ENCODE measurements around the gene MROH9.

The MROH9 gene

GRCh38 chr1:170964506-170964905 is 29.2 kb downstream of the MROH9 start:
- DNase-seq = no peak

DNA sequence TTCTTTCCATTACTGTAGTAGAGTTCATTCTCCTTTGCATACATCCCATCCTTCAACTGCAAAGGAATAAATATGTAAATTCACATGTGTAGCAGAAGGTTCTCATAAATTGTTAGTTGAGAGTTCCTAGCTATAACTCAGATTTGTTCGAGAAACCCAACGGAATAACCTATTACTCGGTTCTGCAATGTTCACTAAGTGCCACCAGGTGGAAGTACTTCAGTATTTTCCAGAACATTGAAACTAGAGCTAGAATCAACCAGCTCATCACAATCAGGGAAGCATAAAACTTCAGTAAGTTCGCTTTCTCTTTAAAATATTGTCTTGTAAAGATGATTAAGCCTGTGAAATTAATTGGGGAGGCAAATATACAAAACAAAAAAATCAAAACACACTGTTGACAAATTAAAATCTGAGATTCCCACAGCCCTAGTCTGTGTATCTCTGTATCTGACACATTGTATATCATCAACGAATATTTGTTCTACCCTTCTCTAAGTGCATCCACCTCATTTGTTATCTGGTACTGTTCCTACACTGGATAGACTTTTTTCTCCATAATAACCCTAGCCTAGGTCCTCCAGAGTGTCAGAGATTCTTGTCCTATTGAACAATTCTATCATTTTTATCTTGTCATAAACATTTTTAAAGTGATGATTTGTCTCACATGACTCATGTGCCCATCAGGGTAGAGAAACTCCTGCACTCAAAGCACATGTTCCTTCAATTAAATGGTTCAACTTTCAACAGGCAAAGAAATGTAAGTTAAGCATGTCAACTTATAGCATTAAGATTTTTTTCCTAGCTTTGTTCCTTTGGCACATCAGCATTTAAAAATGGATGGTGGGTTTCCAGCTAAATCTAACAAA is 31.9 kb downstream of the MROH9 start:
- DNase-seq = peak in 5 of 56 donors; percentile 0 to 15 (median 1)

GRCh38 chr1:170970256-170970655 is 34.9 kb downstream of the MROH9 start:
- no peak for DNase-seq

DNA sequence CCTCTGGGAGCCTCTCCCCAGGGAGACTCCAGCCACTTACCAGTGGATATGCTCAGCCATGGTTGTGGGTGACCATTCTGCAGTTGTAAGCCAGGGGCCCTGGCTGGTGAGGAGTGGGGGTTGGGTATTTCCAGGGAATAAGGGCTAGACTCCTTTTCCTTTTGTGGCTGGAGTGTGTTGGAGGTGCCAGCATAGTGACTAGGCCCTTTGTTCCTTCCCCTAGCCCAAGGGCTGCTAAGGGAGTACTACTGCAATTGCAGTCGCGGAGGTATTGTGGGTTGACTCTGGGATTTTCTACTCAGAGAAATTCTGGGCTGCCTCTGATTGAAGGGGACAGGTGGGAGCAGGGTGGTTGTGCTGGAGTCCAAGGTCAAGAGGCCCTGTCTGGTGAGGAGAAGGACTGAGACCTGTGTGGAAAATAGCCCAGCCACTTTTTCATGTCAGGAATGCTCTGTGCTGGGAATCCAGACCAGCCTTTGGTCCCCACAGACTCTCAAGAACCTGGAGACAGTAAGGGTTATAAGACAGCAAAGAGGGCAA is 43.1 kb downstream of the MROH9 start:
- DNase-seq = no peak

DNA sequence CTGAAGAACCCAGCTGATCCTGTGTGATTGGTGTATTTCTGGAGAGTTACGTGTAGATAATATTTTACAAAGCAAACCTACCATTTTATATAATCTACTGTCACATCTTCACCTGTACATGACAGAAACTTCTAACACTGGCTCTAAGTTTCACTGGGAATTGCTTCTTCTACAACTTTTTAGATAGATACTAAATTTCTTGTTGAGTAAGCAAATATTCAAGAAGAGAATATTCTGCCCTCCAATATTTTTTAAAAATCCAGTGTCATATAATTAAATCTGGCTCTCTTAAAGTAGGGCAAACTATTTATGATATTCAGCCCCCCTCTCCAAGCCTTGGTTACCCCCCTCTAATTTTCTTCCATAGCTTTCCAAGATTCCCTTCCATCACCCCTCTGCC is 50.1 kb downstream of the MROH9 start:
- no peak for DNase-seq

DNA sequence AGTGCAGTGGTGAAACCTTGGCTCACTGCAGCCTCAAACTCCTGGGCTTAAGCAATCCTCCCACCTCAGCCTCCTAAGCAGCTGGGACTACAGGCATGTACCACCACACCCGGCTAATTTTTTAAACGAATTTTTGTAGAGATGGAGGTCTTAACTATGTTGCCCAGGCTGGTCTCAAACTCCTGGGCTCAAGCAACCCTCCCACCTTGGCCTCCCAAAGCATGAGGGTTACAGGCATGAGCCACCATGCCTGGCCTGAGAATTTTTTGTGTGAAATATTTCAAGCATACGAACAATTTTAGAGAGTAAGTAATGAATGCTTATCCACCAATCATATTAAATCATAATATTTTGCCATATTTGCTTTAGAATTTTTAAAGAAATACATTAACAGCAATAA is 51.6 kb downstream of the MROH9 start:
- DNase-seq = no peak

DNA sequence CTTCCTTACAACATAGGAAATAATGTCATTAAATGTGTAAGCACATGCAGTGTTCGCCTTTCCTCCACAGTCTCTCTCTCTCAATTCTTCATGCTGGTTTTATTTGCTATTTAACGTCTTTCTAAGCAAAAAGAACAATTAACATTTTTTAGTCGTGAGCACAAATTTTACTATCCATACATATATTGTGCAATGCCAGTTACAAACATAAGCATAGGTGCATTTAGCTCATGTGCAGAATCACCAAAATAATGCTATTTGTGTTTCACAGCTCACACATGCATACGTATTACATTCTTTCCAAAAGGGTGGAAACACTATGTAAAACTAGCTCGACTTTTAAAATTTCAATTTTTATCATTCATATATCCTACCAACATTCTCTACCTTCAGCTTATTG is 52.1 kb downstream of the MROH9 start:
- DNase-seq = no peak

GRCh38 chr1:170993151-170993550 is 57.8 kb downstream of the MROH9 start:
- DNase-seq = no peak

GRCh38 chr1:170993717-170994116 is 58.4 kb downstream of the MROH9 start:
- no peak for DNase-seq

DNA sequence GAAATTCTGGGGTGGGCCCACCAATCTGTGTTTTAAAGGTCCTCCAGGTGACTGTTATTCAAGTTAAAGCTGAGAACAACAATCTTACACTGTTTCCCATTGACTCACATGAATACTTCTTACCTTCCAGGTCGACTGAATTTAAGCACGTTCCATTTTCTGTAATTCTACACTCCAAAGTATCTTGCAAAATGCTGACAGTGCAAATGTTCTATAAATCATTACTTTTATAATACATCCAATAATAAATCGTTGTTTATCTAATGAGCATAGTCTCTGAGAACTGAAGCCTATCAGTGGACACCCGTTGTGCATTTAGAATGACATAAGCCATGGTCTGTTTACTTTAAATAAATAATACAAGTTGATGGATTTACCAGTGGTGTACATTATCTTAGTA is 79.5 kb downstream of the MROH9 start:
- DNase-seq = no peak

DNA sequence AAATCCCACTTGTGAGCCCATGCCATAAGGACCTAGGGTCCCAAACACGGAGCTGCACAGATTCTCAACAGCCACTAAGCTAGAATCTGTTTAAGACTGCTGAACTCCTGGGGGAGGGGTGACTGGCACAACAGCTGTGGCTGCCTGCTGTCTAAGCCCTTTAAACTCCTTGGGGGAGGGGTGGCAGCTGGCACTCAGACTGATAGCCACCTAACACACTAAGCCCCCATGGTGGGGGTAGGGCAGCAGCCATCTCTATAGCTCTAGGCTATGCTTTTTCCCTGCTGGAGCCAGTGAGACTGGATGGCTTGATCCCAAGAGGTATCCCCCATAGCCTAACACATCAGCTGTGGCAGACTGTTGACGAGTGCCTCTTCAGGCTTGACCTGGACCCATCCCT is 82.1 kb downstream of the MROH9 start:
- DNase-seq = no peak

DNA sequence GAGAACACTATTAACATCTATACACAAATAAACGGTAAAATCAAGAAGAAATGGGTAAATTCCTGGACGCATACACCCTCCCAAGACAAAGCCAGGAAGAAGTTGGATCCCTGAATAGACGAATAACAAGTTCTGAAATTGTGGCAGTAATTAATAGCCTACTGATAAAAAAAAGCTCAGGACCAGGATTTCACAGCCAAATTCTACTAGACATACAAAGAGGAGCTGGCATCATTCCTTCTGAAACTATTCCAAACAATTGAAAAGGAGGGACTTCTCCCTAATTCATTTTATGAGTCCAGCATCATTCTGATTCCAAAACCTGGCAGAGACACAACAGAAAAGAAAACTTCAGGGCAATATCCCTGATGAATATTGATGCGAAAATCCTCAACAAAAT is 84.6 kb downstream of the MROH9 start:
- DNase-seq = no peak

- DNase-seq = no peak
Measured at GRCh38 chr1:171032822-171033702, 97.7 kb downstream of the MROH9 start.

DNA sequence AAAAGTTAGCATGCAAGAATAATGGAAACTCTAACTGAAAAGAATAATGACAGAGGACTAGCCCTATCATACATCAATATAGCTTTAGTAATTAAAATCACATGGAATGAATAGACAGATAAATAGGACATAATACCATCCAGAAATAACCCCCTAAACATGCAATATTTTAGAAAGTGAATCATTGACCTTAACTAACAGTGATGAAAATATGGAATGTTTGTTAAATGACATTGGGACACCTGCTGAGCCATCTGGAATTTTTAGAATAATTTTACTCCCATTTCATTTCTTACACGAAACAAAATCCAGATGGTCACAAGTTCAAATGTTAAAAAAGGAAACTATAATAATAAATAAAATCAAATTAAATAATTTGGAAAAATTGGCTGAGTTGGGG is 102.3 kb downstream of the MROH9 start:
- DNase-seq = no peak

DNA sequence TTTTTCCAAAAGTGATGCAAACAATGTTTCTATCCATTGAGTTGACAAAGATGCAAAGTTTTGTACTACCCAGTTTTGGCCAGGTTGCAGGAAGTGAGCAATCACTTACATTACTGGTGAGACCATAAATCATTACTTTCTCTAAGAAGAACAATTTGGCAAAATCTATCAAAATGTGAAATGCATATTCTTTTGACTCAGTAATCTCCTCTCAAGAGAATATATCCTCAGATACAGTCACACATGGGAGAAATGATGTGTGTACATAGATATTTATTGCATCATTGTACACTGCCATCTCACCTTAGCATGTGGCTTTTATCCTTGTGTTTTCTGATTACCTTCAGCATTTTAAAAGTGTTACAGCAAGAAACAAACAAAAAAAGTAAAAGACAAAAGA is 103.0 kb downstream of the MROH9 start:
- DNase-seq = no peak

GRCh38 chr1:171048014-171048413 is 112.7 kb downstream of the MROH9 start:
- DNase-seq = no peak

- DNase-seq = no peak
Measured at GRCh38 chr1:171052977-171053376, 117.6 kb downstream of the MROH9 start.

DNA sequence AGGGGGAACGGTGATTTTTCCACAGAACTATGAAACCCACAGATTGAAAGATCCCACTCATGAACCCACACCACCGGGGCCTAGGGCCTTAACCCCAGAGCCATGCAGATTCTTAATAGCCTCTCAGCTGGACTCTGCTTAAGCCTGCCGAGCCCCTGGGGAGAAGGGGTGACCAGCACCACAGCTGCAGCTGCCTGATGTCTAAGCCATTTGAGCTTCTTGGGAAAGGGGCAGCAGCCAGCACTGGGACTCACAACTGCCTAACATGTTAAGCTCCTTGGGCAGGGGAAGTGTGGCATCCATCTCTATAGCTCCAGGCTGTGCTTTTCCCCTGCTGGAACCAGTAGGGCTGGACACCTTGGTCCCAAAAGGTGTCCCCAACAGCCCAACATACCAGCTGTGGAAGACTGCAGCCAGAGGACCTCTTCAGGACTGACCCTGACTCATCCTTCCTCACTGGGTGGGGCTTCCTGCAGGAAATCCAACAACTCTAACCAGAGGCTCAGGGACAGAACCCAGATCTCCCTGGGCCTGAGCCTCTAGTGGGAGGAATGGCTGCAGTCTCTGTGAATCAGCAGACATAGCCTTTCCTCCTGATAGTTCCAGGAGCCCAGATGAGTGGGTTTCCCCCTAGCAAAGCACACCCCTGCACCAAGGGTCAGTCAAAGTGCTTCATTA is 120.8 kb downstream of the MROH9 start:
- no peak for DNase-seq

DNA sequence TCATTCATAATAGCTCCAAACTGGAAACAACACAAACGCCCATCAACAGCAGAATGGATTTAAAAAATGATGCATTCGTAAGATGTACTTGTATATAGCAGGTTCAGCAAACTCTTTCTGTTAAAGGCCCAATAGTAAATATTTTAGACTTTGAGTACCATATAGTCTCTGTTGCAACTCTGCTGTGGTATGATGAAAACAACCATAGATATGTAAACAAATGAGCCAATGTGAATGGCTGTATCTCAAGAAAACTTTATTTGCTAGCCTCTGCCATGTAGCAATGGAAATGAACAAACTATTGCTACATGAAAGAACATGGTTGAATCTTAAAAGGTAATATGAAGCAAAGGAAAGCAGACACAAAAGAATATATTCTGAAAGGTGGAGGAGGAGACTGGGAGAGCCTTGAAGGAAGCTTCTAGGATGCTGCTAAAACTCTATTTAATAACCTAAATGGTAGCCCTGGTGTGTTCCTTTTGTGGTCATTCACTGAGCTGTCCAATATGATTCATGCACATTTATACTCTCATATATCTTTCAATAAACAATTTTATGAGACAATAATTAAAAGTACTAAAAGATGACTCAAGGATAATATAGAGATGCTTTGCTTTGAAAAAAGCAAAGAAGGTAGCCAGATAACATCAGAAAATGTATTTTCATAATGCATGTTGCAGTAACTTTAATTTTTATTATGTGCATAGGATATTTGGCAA is 126.2 kb downstream of the MROH9 start:
- DNase-seq = no peak

- no peak for DNase-seq
Measured at GRCh38 chr1:171062902-171063301, 127.6 kb downstream of the MROH9 start.

- DNase-seq = no peak
Measured at GRCh38 chr1:171075041-171075440, 139.7 kb downstream of the MROH9 start.

Measured in nucleus accumbens (tissue), 56 donors.